SJSA1 (cell line): ENCODE results near the gene TBX3. TPM values are rescaled to one million over a fixed set of nuclear protein-coding genes. Genes with fewer than 3 reads are reported as not detected.

Source experiments
- DNase-seq, 2 experiments: peaks; one replicate each; pipeline ENCODE4 v3.0.0-alpha.2; 2015 to 2020; ENCODE audit warnings: low spot score in 2 of 2, low read depth in 1 of 2
- H3K27ac ChIP-seq: fragments of 250-450 bp; sonication (Bioruptor Pico); 2 replicates; pipeline ENCODE4 v1.5.1; 2020; ENCODE audit warnings: mild to moderate bottlenecking, moderate library complexity
- H3K27me3 ChIP-seq: fragments of 250-450 bp; sonication (Bioruptor Pico); replicated peaks from 2 replicates; pipeline ENCODE4 v1.5.1; 2020; ENCODE audit warnings: mild to moderate bottlenecking, moderate library complexity
- H3K36me3 ChIP-seq: fragments of 250-450 bp; sonication (Bioruptor Pico); 2 replicates; pipeline ENCODE4 v1.5.1; 2020; ENCODE audit warnings: mild to moderate bottlenecking
- H3K4me1 ChIP-seq: fragments of 250-450 bp; sonication (Bioruptor Pico); replicated peaks from 2 replicates; pipeline ENCODE4 v1.6.1; 2021; ENCODE audit warnings: mild to moderate bottlenecking
- H3K4me3 ChIP-seq: fragments of 250-450 bp; sonication (Bioruptor Pico); 2 replicates; pipeline ENCODE4 v1.5.1; 2020; ENCODE audit warnings: mild to moderate bottlenecking
- H3K9me3 ChIP-seq: fragments of 250-450 bp; sonication (Bioruptor Pico); replicated peaks from 2 replicates; pipeline ENCODE4 v1.5.1; 2020; ENCODE audit warnings: mild to moderate bottlenecking
- total RNA-seq: library from RNA; depleted of rRNA; stranded (reverse); fragments of >200 nt; shearing (Covaris generic); gene quantifications from 2 replicates; pipeline ENCODE4 v1.2.3, GENCODE V29; 2014

The TBX3 gene
- total RNA-seq, 1 experiment from 2014 or later, result 37.4 TPM

- Histone ChIP-seq H3K4me1 (peaks cover 8% of the 10 kb centered on the region), H3K4me3 (no peak overlapping the region), H3K27me3 (no peaks in the 10 kb centered on the region), H3K9me3 (no peaks in the 10 kb centered on the region), H3K36me3 (no peaks in the 10 kb centered on the region), H3K27ac (no peak overlapping the region)
- no peak for DNase-seq
Observed at GRCh38 chr12:114692186-114693058, 8.4 kb upstream of the TBX3 start.

GRCh38 chr12:114691763-114692185, 7.8 kb upstream of the TBX3 start:
- DNase-seq, result no peak
- Histone ChIP-seq H3K9me3 (no peaks in the 10 kb centered on the region), H3K4me1 (peaks cover 8% of the 10 kb centered on the region), H3K36me3 (no peaks in the 10 kb centered on the region), H3K27me3 (no peaks in the 10 kb centered on the region), H3K27ac (no peak overlapping the region), H3K4me3 (no peak overlapping the region)

GRCh38 chr12:114691196-114691595, 7.2 kb upstream of the TBX3 start:
- Histone ChIP-seq H3K27ac (no peak overlapping the region), H3K4me1 (peaks cover 8% of the 10 kb centered on the region), H3K27me3 (no peaks in the 10 kb centered on the region), H3K9me3 (no peaks in the 10 kb centered on the region), H3K4me3 (no peak overlapping the region), H3K36me3 (no peaks in the 10 kb centered on the region)
- DNase-seq, result no peak

- Histone ChIP-seq H3K27ac (no peak overlapping the region), H3K36me3 (no peaks in the 10 kb centered on the region), H3K4me1 (peaks cover 8% of the 10 kb centered on the region), H3K9me3 (no peaks in the 10 kb centered on the region), H3K27me3 (no peaks in the 10 kb centered on the region), H3K4me3 (no peak overlapping the region)
- no peak for DNase-seq
Observed at GRCh38 chr12:114690267-114691135, 6.5 kb upstream of the TBX3 start.

- no peaks in the 10 kb centered on the region for H3K9me3 ChIP-seq
- H3K27me3 ChIP-seq, result no peaks in the 10 kb centered on the region
- no peak for DNase-seq
- H3K4me1 ChIP-seq, result peaks cover 16% of the 10 kb centered on the region
- no peak overlapping the region for H3K27ac ChIP-seq
- H3K4me3 ChIP-seq, result no peak overlapping the region
- H3K36me3 ChIP-seq, result no peaks in the 10 kb centered on the region
Observed at GRCh38 chr12:114689075-114689994, 5.4 kb upstream of the TBX3 start.

GRCh38 chr12:114688256-114688845, 4.4 kb upstream of the TBX3 start:
- no peak for DNase-seq
- Histone ChIP-seq H3K9me3 (no peaks in the 10 kb centered on the region), H3K27ac (no peak overlapping the region), H3K4me1 (peaks cover 16% of the 10 kb centered on the region), H3K4me3 (no peak overlapping the region), H3K27me3 (no peaks in the 10 kb centered on the region), H3K36me3 (no peaks in the 10 kb centered on the region)

GRCh38 chr12:114687802-114688201, 3.8 kb upstream of the TBX3 start:
- no peak for DNase-seq
- Histone ChIP-seq H3K4me1 (peaks cover 16% of the 10 kb centered on the region), H3K36me3 (peaks cover 4% of the 10 kb centered on the region), H3K4me3 (no peak overlapping the region), H3K9me3 (no peaks in the 10 kb centered on the region), H3K27ac (no peak overlapping the region), H3K27me3 (no peaks in the 10 kb centered on the region)

GRCh38 chr12:114686773-114687500, 3.0 kb upstream of the TBX3 start:
- Histone ChIP-seq H3K4me1 (peaks cover 16% of the 10 kb centered on the region), H3K9me3 (no peaks in the 10 kb centered on the region), H3K27me3 (no peaks in the 10 kb centered on the region), H3K4me3 (no peak overlapping the region), H3K36me3 (peaks cover 10% of the 10 kb centered on the region), H3K27ac (no peak overlapping the region)
- no peak for DNase-seq

- no peaks in the 10 kb centered on the region for H3K9me3 ChIP-seq
- peaks cover 15% of the 10 kb centered on the region for H3K36me3 ChIP-seq
- H3K27me3 ChIP-seq, result no peaks in the 10 kb centered on the region
- no peak overlapping the region for H3K4me3 ChIP-seq
- H3K27ac ChIP-seq, result no peak overlapping the region
- no peak for DNase-seq
- H3K4me1 ChIP-seq, result peaks cover 16% of the 10 kb centered on the region
Observed at GRCh38 chr12:114686426-114686772, 2.4 kb upstream of the TBX3 start.

GRCh38 chr12:114685869-114686268, 1.9 kb upstream of the TBX3 start:
- Histone ChIP-seq H3K27ac (no peak overlapping the region), H3K9me3 (no peaks in the 10 kb centered on the region), H3K36me3 (peaks cover 20% of the 10 kb centered on the region), H3K4me3 (no peak overlapping the region), H3K4me1 (peaks cover 16% of the 10 kb centered on the region), H3K27me3 (no peaks in the 10 kb centered on the region)
- DNase-seq, result no peak

- Histone ChIP-seq H3K4me1 (peaks cover 16% of the 10 kb centered on the region), H3K4me3 (peak overlapping the region; percentile 71), H3K27me3 (no peaks in the 10 kb centered on the region), H3K9me3 (no peaks in the 10 kb centered on the region), H3K27ac (peak overlapping the region; percentile 81), H3K36me3 (peaks cover 26% of the 10 kb centered on the region)
- DNase-seq, result no peak
Observed at GRCh38 chr12:114685320-114685781, 1.4 kb upstream of the TBX3 start.

- peak overlapping the region; percentile 81 for H3K27ac ChIP-seq
- H3K4me1 ChIP-seq, result peaks cover 16% of the 10 kb centered on the region
- no peaks in the 10 kb centered on the region for H3K9me3 ChIP-seq
- peaks cover 30% of the 10 kb centered on the region for H3K36me3 ChIP-seq
- H3K27me3 ChIP-seq, result no peaks in the 10 kb centered on the region
- peak overlapping the region; percentile 71 for H3K4me3 ChIP-seq
- DNase-seq, result no peak
Observed at GRCh38 chr12:114684870-114685273, 897 bp upstream of the TBX3 start.
